GM21381 (cell line): ENCODE measurements around the gene FAM241A.
A peak's percentile ranks its signal among the peaks of the same experiment; 100 is the strongest.

Experiments used
- ATAC-seq: cut with Tn5 transposase; IDR thresholded peaks from one replicate; pipeline ENCODE4 v1.9.1; 2021; ENCODE audit warnings: mild to moderate bottlenecking, moderate library complexity; ENCODE audit not compliant: unreplicated experiment

The FAM241A gene

DNA sequence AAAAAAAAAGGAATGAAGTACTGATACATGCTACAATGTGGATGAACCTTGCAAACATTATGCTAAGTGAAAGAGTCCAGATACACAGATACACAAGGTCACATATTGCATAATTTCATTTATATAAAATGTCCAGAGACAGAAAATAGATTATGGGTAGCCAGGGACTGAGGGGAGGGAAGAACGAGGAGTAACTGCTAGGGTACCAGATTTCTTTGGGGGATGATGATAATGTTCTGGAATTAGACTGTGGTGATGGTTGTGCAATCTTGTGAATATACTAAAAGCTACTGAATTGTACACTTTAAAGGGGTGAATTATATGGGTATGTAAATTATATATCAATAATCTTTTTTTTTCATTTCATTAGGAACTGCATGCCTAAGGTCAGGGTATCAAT lies 65.5 kb downstream of the FAM241A start:
- no peak for ATAC-seq

GRCh38 chr4:112213091-112213490 lies 67.8 kb downstream of the FAM241A start:
- no peak for ATAC-seq

DNA sequence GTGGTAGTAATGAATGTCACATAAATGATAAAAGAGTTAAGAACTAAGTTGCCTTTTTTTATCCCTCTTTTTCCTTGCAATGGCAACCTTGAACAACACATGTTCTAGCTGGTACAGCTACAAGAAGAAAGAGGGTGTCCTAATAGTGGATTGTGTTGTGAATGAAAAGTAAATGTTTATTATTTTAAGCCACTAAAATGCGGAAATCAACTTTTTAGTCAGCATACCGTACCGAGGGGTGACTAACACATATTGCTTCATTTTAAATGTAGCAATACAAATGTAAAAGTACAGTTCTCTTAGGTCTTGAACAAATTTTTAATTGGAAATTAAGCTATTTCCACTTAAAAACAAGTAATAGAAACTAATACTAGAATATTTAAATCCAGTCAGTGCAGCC lies 68.6 kb downstream of the FAM241A start:
- ATAC-seq: no peak

GRCh38 chr4:112214390-112215264 lies 69.4 kb downstream of the FAM241A start:
- no peak for ATAC-seq

GRCh38 chr4:112219826-112220366 lies 74.6 kb downstream of the FAM241A start:
- ATAC-seq: no peak

- no peak for ATAC-seq
Measured at GRCh38 chr4:112222219-112222955, 77.1 kb downstream of the FAM241A start.

DNA sequence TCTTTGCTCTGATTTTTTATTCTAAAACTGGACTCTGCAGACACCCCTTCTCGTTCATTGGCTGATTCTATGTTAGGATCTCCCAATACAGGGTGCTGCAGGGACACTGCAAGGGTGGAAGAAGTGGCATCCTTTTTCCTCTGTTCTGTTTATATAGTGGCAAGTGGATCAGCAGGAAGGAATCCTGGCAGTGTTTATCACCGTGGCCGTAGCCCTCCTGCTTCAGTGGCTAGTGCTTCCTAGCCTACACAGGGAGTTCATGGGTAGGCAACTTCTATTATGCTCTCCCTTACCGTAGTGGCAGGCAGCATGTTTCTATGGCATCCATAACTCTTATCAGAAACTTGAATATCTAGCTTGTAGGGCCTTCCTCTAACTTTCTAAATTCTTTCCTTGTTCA lies 79.9 kb downstream of the FAM241A start:
- no peak for ATAC-seq

DNA sequence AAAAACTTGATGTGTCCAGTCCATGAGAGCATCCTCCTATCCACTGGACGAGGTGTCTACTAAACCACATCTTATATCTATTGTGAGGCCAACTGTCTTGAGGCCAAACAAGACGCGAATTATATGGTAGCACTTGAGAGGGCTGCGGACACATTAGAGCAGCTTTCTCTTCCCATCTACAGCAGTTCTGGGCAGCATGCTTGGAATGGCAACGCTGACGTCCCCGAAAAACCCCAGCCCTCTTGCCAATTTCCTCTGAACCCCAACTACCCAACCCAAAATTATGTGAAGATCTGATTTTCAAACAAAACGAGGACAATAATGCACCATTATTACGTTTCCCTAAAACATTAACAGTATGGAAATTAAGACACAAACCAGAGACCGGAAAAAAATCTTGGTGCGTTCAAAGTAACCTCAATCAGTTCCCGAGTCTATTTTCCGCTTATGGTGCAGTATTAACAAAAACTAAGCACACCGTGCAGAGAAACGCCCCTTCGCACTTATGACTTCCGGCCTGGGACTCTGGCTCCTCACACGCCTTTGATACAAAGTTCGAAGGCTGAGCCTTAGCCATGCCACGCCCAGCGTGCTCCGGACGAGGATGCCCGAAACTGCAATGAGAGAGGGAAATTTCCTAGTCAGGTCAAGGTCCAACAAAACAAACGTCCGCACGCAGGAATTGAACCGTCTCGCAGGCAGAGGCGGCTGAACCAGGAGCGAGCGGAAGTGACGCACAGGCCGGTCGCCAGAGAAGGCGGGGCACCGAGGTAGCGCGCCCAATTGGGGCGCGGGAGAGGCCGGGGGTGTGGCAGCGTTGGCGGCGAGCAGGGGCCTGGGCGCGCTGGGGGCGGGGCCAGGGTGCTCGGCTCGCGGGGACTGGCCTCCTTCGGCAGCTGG lies 85.9 kb downstream of the FAM241A start:
- ATAC-seq: peak; percentile 83

DNA sequence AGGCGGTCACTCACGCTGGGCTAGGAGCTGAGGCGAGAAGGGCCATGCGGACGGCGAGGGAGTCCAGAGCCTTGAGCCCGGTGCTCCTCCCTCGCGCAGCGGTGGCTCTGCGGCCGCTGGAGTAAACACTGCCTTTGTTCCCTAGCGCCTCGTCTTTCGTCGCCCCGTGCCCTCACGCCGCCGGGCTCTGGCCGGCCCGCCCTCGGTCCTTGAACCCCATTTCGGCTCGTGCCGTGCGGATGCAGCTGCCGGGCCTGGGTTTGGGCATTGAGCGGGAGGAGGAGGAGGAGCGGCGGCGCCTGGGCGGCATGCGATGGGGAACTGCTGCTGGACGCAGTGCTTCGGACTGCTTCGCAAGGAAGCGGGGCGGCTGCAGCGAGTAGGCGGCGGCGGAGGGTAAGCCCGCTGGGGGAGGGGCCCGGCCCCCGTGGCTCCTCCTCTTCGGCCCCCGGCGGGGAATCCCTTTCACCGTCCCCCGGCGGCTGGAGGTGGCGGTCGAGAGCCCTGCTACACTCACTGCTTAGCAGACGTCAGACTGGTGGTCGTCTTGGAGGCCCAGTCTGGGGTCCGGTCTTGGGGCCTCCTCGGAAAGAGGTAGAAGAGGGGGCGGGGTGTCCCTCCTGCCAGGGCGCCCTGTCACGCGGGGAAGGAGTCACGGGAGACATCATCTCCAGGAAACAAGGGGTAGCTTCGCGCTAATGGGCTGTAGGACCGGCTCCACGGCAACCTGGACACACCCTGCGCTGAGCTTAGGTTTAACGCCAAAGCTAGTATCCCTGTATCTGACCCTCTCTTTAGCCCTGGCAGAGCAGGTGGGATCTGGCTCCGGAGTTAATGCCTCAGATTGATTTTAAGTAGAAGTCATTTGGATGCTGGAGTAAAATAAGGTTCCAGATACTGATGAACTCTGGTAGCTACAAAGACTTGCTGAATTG lies 86.8 kb downstream of the FAM241A start, which contains the start of gene AP1AR:
Gene AP1AR, plus strand, starts transcription at position 9 of the 935 bp plus-strand sequence. Its CDS starts 305 bp downstream, at position 314.
- peak; percentile 60 for ATAC-seq

DNA sequence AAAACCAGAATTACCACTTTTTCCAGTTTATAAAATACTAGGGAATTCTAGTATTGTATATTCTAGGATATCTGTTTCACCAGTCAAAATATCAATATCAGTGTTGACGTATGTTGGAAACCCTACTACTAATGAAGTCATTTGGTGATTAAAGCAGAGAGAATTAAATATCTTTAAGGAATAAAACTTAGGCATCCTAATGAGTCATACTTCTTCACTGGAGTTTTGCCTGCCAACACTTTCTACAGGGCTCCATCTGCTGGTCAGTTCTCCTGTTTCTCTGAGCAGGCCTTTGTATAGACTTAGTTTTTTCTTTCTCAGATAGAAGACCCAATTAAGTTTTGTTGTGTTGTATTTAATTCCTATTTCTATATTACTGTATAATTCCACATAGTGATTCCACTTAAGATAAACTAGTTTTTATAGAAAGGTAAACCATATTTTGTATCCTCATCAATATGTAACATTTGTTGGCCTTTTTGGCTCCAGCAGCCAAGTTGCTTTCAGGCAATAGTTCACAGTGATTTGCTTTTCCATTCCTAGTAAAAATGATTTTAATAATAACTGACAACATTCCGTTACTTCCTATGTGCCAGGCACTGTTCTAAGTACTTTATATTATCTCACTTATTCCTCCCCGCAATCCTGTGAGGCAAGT lies 89.8 kb downstream of the FAM241A start:
- no peak for ATAC-seq

DNA sequence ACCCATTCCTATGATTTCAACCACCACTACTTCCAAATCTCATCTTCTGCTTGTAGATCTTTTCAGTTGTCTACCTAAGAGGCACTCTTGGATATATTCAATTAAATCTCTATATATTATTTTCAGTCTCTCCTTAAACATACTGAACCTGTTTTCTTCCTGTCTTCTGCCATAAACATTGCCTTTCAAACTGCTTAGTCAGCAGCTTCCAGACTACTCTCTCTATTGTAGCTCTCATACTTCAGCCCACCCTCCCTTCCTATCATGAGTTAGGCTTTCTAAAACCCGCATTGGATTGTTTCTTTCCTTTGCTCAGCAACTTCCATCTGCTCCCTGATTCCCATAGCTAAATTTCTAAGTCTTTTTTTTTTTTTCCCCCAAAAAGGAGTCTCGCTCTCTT lies 90.8 kb downstream of the FAM241A start:
- no peak for ATAC-seq

GRCh38 chr4:112238833-112239232 lies 93.6 kb downstream of the FAM241A start:
- no peak for ATAC-seq
